Stimulated activated CD4-positive, alpha-beta T cell treated with anti-CD3 and anti-CD28 coated beads, Interleukin-15, amount 100 ng/mL, for 48 hours (primary cell): ENCODE data around the gene EED.
"Not testable (repeated sequence)": the region's sequence is repeated elsewhere in the genome, so short reads cannot be mapped to it uniquely, and the experiment has no call there.

Experiments used
- DNase-seq, 2 donors: peaks; one replicate each; pipeline ENCODE4 v3.0.0-alpha.2; 2020; ENCODE audit warnings: low read depth in 2 of 2

The EED gene

GRCh38 chr11:86292912-86293616, 48.5 kb downstream of the EED start:
- DNase-seq: peak; percentile 50 to 58

GRCh38 chr11:86294026-86294425, 49.5 kb downstream of the EED start:
- DNase-seq: no peak

- DNase-seq: no peak
These were observed 57.2 kb downstream of the EED start for GRCh38 chr11:86301742-86302091.

GRCh38 chr11:86302092-86302793, 57.7 kb downstream of the EED start, which contains the start of gene HIKESHI:
Gene HIKESHI (plus strand): TSS chr11:86302240. CDS start chr11:86302449, 209 bp downstream.
- DNase-seq: peak; percentile 88 to 89

DNA sequence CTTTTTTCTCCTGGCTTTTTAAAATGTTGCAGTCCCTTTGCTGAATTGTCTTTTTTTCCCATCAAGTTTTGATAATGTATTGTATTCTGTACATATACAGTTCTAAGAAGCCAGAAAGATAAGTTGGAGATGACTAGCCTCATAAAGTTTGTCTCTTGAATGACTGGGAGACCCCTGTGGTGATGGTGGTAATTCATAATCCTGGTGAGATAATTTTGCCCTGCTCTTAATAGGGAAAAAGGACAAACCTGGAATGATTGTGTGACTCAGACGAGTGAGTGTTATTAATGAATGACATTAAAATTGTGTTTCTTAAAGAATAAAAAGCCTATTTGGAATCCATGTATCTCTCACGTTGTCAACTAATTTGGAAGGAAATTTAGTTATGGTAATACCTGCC, 58.7 kb downstream of the EED start:
- DNase-seq: no peak

GRCh38 chr11:86308710-86309109, 64.2 kb downstream of the EED start:
- DNase-seq: not testable (repeated sequence)

DNA sequence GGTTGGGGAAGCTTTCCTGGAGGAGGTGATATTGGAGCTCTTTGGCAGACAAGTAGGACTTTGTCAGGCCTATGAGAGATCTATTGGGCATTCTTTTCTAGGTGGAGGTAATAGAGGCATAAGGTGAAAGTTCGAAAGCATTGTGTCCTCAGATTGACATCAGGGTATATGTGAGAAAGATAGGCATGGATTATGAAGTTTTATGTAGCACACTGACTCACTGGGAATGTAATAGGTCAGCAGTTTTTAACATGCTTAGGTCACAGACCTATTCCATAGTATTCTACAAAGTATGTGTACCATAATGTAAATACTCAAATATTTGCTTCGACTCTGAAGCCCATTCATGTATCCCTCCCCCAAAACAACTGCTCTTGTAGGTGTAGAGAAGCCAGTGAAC, 69.2 kb downstream of the EED start:
- no peak for DNase-seq

DNA sequence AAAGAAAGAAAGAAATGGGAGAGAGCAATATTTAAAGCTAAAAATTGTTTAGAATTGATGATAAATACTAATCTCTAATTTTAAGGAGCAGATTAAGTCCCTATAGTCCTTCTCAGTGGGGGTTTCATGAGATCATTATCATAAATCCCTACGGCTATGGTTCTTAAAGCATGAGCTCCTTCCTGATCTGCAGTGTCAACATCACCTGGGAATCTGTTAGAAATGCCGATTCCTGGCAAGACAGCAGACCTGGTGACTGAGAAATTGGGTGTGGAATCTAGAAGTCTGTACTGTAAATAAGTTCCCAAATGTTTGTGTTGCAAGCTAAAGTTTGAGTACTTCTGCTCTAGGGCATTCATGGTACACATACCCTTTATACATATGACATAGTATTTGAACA, 70.1 kb downstream of the EED start:
- DNase-seq: no peak
